Coronary artery (tissue), 2 donors: ENCODE data around the gene PRDM2.
A peak's percentile ranks its signal among the peaks of the same experiment; 100 is the strongest.

Experiments
- DNase-seq: peaks from one replicate; pipeline ENCODE4 v3.0.0-alpha.2; 2017; ENCODE audit warnings: low spot score
- H3K27ac ChIP-seq, 2 donors: fragments of 200-600 bp; sonication (generic); one replicate each; pipeline ENCODE4 v1.5.1; 2016 to 2019
- H3K4me3 ChIP-seq: fragments of 200-600 bp; sonication (generic); 2 replicates; pipeline ENCODE4 v1.5.1; 2016; ENCODE audit warnings: mild to moderate bottlenecking, moderate library complexity
- TF ChIP-seq, protein P1 (sequence below): fragments of 200-600 bp; sonication (generic); IDR thresholded peaks from one replicate; pipeline ENCODE4 v1.5.1; 2019; ENCODE audit warnings: antibody characterized with exemption

The PRDM2 gene

DNA sequence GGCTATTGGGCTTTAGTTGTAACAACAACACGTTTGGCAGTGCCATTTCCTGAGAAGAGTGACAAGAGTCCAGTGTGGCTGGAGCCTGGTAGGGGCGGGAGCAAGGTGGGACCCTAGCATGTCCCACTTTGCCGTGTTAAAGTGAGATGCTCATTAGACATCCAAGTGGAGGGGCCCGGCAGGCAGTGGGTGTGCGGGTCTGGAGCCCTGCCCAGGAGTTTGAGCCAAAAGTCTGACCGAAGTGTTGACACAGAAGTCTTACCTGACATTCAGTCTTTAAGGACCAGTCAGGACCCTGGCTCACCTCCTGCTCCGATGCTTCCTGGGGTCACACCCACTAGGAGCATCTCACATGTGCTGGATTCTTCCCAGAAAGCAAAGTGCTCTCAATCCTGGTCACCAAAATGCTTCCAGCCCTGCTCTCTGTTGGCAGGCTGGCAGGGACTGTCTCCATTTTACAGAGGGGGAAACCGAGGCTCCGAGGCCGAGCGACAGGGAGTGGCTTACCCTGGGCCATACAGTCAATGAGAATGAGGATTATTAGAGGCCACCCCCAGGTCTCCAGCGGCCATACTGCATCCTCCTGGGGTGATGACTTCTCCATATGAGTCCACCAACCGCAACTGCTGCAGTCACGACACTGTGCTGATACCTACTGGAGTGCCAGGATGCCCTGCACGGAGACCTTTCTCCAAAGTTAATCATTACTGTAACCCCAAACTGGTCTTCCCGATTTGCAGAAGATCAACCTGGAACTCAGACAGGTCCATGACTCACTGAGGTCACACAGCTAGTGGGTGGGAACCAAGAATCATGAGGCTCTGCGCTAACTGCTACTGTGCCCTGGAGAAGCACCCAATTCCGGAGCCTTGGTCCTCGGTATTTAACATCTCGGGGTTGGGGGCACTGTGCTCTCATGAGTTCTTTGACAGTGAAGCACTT is 112.7 kb downstream of the PRDM2 start:
- TF ChIP-seq, protein P1, sequence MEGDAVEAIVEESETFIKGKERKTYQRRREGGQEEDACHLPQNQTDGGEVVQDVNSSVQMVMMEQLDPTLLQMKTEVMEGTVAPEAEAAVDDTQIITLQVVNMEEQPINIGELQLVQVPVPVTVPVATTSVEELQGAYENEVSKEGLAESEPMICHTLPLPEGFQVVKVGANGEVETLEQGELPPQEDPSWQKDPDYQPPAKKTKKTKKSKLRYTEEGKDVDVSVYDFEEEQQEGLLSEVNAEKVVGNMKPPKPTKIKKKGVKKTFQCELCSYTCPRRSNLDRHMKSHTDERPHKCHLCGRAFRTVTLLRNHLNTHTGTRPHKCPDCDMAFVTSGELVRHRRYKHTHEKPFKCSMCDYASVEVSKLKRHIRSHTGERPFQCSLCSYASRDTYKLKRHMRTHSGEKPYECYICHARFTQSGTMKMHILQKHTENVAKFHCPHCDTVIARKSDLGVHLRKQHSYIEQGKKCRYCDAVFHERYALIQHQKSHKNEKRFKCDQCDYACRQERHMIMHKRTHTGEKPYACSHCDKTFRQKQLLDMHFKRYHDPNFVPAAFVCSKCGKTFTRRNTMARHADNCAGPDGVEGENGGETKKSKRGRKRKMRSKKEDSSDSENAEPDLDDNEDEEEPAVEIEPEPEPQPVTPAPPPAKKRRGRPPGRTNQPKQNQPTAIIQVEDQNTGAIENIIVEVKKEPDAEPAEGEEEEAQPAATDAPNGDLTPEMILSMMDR = no peak
- no peak overlapping the region for H3K27ac ChIP-seq
- no peak overlapping the region for H3K4me3 ChIP-seq
- DNase-seq = no peak

DNA sequence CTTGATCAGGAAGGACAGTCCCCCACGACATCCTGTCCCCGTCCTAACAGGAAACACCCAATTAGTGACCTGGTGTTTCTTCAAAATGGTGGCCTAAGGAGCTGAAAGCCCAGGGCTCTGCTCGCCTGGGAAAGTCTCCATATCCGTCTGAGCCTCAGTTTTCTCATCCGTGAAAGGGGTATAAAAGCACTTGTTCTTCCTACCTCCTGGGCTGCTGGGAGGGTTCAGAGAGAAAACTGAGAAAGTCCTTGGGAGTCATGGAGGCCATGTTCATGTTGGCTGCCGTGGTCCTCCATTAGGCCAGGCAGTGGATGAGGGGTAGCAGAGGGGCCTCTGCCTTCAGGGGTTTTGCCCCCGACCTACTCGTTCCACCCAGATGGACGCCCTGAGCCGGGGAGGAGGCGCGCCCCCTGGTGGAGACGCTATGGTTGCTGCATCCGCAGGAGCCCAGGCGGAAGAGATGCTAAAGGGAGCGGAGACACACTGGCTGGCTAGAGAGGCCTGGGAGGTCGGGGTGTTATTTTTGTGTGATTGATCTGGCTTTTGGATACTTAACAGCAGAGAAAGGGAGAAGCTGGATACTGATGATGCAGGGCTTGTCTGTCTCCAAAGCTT is 113.5 kb downstream of the PRDM2 start:
- TF ChIP-seq, protein P1 = no peak
- Histone ChIP-seq H3K4me3 (no peak overlapping the region), H3K27ac (no peak overlapping the region)
- DNase-seq = no peak

DNA sequence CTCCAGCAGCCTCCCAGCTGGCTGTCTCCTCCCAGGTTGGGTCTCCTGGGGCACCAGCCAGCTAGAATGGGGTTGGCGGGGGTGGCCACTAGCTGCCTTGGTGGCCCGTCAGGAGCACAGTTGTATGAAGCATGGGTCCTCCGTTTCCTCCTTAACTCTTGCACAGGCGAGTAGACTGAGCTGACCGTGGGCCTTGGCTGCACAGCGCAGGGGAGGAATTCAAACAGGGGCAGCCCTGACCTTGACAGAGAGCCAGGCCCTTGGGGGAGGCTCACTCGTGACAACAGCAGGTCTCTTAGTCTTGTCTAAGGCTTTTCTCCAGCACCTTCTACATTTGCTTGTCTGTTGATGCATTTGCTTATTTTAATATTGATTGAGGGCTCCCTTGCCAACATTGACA is 114.1 kb downstream of the PRDM2 start:
- H3K4me3 ChIP-seq = no peak overlapping the region
- no peak overlapping the region for H3K27ac ChIP-seq
- TF ChIP-seq, protein P1 = no peak
- no peak for DNase-seq

DNA sequence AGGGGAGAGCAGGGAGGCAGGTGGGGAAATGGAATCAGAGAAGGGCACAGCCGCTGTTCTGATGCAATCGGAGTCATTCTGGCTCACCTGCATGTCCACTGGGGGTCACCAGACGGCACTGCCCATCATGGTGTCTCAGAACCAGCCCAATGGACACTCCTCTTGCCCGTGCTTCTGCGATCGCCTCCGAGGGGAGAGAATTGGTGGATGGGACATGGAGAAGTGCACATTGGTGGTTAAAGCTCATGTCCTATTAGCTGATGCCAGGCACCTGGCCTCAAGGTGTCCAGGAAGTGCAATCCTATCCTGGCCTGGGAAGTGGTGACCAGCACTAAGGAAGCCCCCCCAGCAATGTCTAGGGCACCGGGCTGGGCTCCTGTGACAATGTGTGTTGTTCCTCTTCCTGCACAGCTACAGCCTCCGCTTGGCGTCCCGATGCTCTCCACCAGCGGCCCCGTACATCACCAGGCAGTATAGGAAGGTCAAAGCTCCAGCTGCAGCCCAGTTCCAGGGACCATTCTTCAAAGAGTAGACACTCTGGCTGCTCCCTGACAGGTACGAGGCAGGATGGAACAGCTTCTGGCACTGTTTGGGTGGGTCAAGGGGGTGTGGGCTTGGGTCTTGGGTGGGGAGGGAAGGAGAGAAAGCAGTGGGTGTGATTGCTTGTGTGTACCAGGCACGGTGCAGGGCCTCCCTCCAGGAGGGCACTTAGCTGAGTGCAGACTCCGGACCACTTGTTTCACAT is 116.2 kb downstream of the PRDM2 start:
- peak; percentile 52 for DNase-seq
- H3K27ac ChIP-seq = no peak overlapping the region
- TF ChIP-seq, protein P1 = no peak
- H3K4me3 ChIP-seq = no peak overlapping the region

DNA sequence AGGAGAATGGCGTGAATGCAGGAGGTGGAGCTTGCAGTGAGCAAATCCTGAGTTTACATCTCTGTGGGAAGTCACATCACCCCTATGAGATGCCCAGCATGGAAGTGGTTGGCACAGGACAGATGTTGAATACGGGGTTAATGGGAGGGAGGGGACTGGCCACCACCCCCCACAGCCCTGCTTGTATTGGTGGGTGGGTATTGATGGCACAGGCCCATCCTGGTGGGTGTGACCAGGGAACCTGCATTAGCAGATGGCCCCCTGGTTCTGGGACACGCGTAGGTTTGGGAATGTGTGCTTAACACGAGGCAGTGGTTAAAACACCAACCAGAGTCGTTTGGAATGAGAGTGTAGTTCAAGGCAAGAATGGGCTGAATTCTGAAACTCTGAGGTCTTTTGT is 117.9 kb downstream of the PRDM2 start:
- no peak overlapping the region for H3K27ac ChIP-seq
- TF ChIP-seq, protein P1 = no peak
- DNase-seq = peak; percentile 22
- no peak overlapping the region for H3K4me3 ChIP-seq

DNA sequence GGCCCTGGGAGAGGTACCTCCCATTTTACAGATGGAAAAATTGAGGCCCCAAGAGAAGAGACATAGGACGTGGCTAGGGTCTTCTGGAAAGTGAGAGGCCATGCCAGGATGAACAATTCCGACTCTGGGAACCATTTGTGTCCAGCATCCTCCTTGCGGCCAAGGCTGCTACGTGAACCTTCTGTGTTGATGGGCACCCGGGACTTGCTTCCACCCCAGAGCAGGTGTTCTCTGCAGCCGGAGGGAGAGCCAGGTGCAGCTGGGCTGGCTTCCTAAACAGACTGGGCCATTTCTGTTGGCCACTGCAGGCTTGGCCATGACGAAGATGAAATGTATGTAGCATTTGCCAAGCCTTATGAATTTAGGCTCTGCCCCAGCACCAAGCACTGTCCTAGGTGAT is 118.9 kb downstream of the PRDM2 start:
- DNase-seq = peak; percentile 55
- TF ChIP-seq, protein P1 = no peak
- H3K27ac ChIP-seq = no peak overlapping the region
- no peak overlapping the region for H3K4me3 ChIP-seq
